GM21825 (cell line): ENCODE data around the gene PRPF19.

Experiments
- ATAC-seq: cut with Tn5 transposase; IDR thresholded peaks from one replicate; pipeline ENCODE4 v1.9.1; 2021; ENCODE audit warnings: mild to moderate bottlenecking, moderate library complexity; ENCODE audit not compliant: unreplicated experiment

Gene PRPF19

GRCh38 chr11:60862171-60862570 lies 44.2 kb downstream of the PRPF19 start:
- ATAC-seq = no peak

GRCh38 chr11:60860943-60861342 lies 45.4 kb downstream of the PRPF19 start:
- ATAC-seq = no peak

GRCh38 chr11:60859616-60860250 lies 46.7 kb downstream of the PRPF19 start:
- ATAC-seq = no peak

- no peak for ATAC-seq
Measured at GRCh38 chr11:60858731-60859464, 47.5 kb downstream of the PRPF19 start.

GRCh38 chr11:60858236-60858635 lies 48.1 kb downstream of the PRPF19 start:
- no peak for ATAC-seq

- ATAC-seq = no peak
Measured at GRCh38 chr11:60857378-60858232, 48.8 kb downstream of the PRPF19 start.

GRCh38 chr11:60855726-60856633 lies 50.4 kb downstream of the PRPF19 start, which contains the start of gene PTGDR2:
PTGDR2 (minus strand) TSS chr11:60855950; CDS start chr11:60853722, 2,228 bp downstream.
- ATAC-seq = no peak

- ATAC-seq = no peak
Measured at GRCh38 chr11:60854847-60855725, 51.3 kb downstream of the PRPF19 start.

- no peak for ATAC-seq
Measured at GRCh38 chr11:60854140-60854846, 52.1 kb downstream of the PRPF19 start.

GRCh38 chr11:60852982-60853950 lies 53.1 kb downstream of the PRPF19 start:
- no peak for ATAC-seq

- ATAC-seq = no peak
Measured at GRCh38 chr11:60852117-60852981, 54.0 kb downstream of the PRPF19 start.

GRCh38 chr11:60851327-60852104 lies 54.9 kb downstream of the PRPF19 start:
- ATAC-seq = no peak

- ATAC-seq = no peak
Measured at GRCh38 chr11:60849641-60850520, 56.5 kb downstream of the PRPF19 start.

GRCh38 chr11:60848714-60849151 lies 57.7 kb downstream of the PRPF19 start:
- no peak for ATAC-seq

- no peak for ATAC-seq
Measured at GRCh38 chr11:60847896-60848295, 58.5 kb downstream of the PRPF19 start.
